Urinary bladder (tissue), 4 donors: ENCODE results near the gene DEPDC7. TPM values are rescaled to one million over a fixed set of nuclear protein-coding genes. Genes with fewer than 3 reads are reported as not detected.
A peak's percentile ranks its signal among the peaks of the same experiment; 100 is the strongest.
"Not testable (repeated sequence)": the region's sequence is repeated elsewhere in the genome, so short reads cannot be mapped to it uniquely, and the experiment has no call there.

Source experiments
- DNase-seq: peaks from one replicate; pipeline ENCODE4 v3.0.0-alpha.2; 2015; ENCODE audit errors: extremely low spot score
- H3K27ac ChIP-seq: one replicate; pipeline ENCODE4 v1.5.1; 2013; ENCODE audit warnings: low read depth, mild to moderate bottlenecking, moderate library complexity
- H3K36me3 ChIP-seq: one replicate; pipeline ENCODE4 v1.6.1; 2013; ENCODE audit warnings: mild to moderate bottlenecking, moderate library complexity; ENCODE audit not compliant: insufficient read depth
- H3K4me1 ChIP-seq: one replicate; pipeline ENCODE4 v1.6.1; 2013; ENCODE audit warnings: mild to moderate bottlenecking, moderate library complexity; ENCODE audit not compliant: insufficient read depth
- H3K4me3 ChIP-seq: one replicate; pipeline ENCODE4 v1.5.1; 2013; ENCODE audit warnings: low read depth, low read length
- WGBS: extraction: QIAGEN DNeasy Blood & Tissue Kit; methylation state at CpG from one replicate; pipeline ENCODE4 v1.1.7; 2013; 5-methylcytosine and 5-hydroxymethylcytosine counted together
- polyA plus RNA-seq: library from polyadenylated mRNA; stranded (reverse); fragments of 200-250 nt; gene quantifications from one replicate; pipeline ENCODE4 v1.2.3, GENCODE V29; 2013
- total RNA-seq: library from RNA; depleted of rRNA; stranded (reverse); fragments of >200 nt; gene quantifications from one replicate; pipeline ENCODE4 v1.2.3, GENCODE V29; 2014
- donor health status: healthy with polysubstance abuse.
- donor health status: healthy.

The DEPDC7 gene
- 10.5 TPM for total RNA-seq
- 1.3 TPM for polyA plus RNA-seq

DNA sequence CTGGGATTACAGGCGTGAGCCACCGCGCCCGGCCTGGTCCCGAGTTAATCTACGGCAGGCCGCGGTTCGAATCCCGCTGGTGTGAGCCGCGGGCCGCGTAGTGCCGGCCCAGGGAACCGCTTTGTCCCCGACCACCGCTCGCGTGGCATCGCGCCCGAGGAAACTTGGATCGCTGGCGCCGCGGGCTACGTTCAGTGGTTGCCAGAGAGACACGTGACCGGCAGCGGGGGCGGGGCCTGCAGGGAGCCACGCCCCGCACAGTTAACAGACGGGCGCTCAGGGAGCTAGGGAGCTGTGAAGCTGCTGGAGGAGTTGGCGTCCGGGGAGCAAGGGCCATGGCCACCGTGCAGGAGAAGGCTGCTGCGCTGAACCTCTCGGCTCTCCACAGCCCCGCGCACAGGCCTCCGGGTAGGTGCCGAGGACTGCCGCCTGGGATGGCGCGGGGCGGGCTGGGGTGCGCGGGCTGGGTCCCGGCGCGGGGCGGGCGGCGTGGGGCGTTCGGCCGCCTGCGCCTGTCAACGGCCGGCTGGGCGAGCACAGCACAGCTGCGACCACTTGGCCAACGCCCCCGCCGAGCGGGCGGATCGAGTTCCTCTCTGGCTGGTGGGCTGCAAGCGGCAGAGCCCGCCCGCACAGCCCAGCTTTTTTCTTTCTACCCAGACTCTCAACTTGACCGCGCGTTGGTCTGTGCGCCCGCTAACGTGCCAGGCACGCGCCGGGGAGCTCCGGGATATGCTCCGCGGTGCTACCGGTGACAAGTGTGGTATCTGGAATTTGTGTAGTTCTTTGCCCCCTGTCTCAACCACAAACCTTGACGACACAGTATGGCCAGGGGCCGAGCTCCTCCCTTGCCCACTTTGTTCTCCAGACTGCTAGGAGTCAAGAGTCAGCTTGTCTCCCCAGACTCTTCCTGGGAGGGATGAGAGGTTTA, at the start of gene DEPDC7:
Gene DEPDC7, plus strand, starts transcription at position 258 of the 931 bp plus-strand sequence. Its CDS starts 78 bp downstream, at position 336.
- Histone ChIP-seq H3K27ac (no peak within 1 kb of the TSS), H3K36me3 (no peaks in the 10 kb centered on the region)

DNA sequence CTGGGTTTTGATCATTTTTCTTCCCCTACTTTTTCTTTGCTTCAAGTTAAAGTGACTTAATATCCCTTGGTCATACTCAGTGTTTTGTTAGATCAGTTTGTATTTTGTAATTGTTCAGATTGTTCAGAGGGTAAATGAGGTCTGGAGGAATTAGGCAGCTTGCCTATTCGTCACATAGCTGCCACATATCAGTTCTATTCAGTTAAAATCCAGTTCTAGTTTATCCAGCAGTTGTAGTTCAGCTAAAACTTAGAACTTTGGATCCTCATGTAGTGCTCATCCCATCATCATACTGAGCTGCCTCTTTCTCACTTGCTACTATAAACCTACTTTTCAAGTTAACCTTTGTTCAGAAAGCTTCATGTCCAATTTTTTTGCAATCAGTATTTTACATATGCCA, 47.1 kb upstream of the DEPDC7 start:
- no peak for DNase-seq
- Histone ChIP-seq H3K4me3 (no peak overlapping the region), H3K27ac (no peak overlapping the region), H3K36me3 (peaks cover 2% of the 10 kb centered on the region), H3K4me1 (no peaks in the 10 kb centered on the region)
- WGBS = 83% methylated on average over 1 of the region's 1 CpG

More for the DNA sequence above, at the start of gene DEPDC7:
- DNase-seq = peak; percentile 59
- 3% methylated on average over 89 of the region's 89 CpGs for WGBS
- H3K4me1 ChIP-seq = no peaks in the 10 kb centered on the region
- H3K4me3 ChIP-seq = peak within 1 kb of the TSS; percentile 82

DNA sequence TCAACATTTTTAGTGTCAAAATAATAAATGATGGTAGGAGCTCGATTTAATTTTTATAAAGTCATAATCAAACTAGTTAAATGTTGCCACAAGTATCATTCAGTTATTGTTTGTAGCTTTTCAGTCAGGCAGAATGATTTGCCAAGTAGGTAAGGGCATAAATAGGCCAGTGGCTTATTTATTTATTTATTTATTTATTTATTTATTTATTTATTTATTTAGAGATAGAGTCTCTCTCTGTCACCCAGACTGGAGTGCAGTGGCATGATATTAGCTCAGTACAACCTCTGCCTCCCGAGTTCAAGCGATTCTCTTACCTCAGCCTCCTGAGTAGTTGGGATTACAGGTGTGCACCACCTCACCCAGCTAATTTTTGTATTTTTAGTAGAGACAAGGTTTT, 43.4 kb upstream of the DEPDC7 start:
- not testable (repeated sequence) for H3K4me3 ChIP-seq, H3K36me3 ChIP-seq, H3K27ac ChIP-seq, H3K4me1 ChIP-seq, DNase-seq
- 95% methylated on average over 3 of the region's 3 CpGs for WGBS

GRCh38 chr11:32972781-32973180, 42.9 kb upstream of the DEPDC7 start:
- Histone ChIP-seq H3K4me1 (no peaks in the 10 kb centered on the region), H3K36me3 (peaks cover 2% of the 10 kb centered on the region), H3K4me3 (no peak overlapping the region), H3K27ac (no peak overlapping the region)
- no peak for DNase-seq
- 66% methylated on average over 3 of the region's 3 CpGs for WGBS

DNA sequence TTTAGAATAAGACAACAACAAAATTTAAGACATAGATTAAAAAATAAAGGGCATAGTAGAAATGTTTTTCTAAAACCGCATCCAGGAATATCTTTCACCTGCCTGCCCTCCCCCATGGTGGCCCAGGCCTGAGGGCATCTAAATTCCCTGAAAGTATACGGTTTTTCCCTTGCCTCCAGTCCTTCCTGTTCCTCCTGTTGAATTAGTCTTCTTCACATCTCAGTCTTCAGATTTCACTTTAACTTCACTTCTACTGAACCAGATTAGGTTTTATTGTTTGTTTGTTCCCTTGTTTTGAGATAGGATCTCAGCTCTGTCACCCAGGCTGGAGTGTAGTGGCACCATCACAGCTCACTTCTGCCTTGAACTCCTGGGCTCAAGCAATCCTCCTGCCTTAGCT, 33.1 kb upstream of the DEPDC7 start:
- no peak overlapping the region for H3K4me3 ChIP-seq
- no peak for DNase-seq
- H3K27ac ChIP-seq = no peak overlapping the region
- H3K4me1 ChIP-seq = no peaks in the 10 kb centered on the region
- 72% methylated on average over 2 of the region's 2 CpGs for WGBS
- no peaks in the 10 kb centered on the region for H3K36me3 ChIP-seq

DNA sequence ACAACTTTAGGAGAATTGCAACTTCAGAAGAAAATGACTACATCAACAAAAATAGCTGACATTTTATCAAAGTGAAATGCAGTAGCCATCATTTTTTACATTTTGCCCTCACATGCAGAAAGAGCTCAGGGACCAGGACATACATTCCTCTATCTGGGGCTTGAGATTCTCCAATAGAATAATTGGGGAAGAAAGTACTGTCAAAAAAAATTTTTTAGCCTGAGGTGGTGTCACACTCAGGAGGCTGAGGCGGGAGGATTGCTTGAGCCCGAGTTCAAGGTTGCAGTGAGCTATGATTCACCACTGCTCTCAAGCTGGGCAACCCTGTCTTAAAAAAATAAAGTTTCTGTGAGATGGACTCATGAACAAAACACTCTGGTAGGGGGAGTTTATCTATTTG, 32.2 kb upstream of the DEPDC7 start:
- no peak for DNase-seq
- whole genome bisulfite sequencing = 96% methylated on average over 2 of the region's 2 CpGs
- Histone ChIP-seq H3K4me1 (no peaks in the 10 kb centered on the region), H3K36me3 (no peaks in the 10 kb centered on the region), H3K4me3 (no peak overlapping the region), H3K27ac (no peak overlapping the region)

DNA sequence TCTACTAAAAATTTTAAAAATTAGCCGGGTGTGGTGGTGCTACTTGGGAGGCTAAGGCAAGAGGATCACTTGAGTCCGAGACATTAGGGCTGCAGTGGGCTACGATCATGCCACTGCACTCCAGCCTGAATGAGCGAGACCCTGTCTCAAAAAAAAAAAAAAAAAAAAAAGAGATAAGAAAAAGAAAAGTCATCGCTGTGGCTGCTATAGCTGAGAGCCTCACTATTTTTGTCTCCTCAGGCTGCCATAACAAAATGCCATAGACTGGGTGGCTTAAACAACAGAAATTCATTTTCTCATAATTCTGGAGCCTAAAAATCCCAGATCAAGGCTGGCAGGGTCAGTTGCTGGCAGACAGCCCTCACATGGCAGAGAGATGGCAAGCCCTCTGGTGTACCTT, 30.1 kb upstream of the DEPDC7 start:
- no peaks in the 10 kb centered on the region for H3K36me3 ChIP-seq
- 96% methylated on average over 5 of the region's 5 CpGs for WGBS
- no peaks in the 10 kb centered on the region for H3K4me1 ChIP-seq
- no peak for DNase-seq
- no peak overlapping the region for H3K27ac ChIP-seq
- H3K4me3 ChIP-seq = no peak overlapping the region

- no peak for DNase-seq
Measured at GRCh38 chr11:32987851-32988250, 27.8 kb upstream of the DEPDC7 start.

DNA sequence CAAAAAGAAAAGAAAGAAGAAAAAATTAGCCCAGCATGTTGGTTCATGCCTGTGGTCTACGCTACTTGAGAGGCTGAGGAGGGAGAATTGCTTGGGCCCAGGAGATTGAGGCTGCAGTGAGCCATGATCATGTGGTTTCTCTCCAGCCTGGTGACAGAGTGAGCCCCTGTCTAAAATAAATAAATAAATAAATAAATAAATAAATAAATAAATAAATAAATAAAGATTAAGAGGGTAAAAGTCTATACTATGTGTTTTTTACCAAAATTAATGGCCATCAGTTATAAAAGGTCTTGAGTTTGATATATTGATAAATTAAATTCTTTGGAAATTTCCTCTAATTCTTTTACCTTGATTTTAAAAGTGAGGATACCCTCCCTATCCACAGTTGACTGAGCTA, 25.2 kb upstream of the DEPDC7 start:
- Histone ChIP-seq H3K4me3 (no peak overlapping the region), H3K27ac (no peak overlapping the region), H3K36me3 (no peaks in the 10 kb centered on the region), H3K4me1 (no peaks in the 10 kb centered on the region)
- DNase-seq = no peak
- WGBS = 40% methylated on average over 1 of the region's 1 CpG

More at GRCh38 chr11:32987851-32988250, 27.8 kb upstream of the DEPDC7 start:
- no peaks in the 10 kb centered on the region for H3K36me3 ChIP-seq
- WGBS = 64% methylated on average over 8 of the region's 8 CpGs
- H3K4me1 ChIP-seq = no peaks in the 10 kb centered on the region
- no peak overlapping the region for H3K27ac ChIP-seq
- H3K4me3 ChIP-seq = no peak overlapping the region

DNA sequence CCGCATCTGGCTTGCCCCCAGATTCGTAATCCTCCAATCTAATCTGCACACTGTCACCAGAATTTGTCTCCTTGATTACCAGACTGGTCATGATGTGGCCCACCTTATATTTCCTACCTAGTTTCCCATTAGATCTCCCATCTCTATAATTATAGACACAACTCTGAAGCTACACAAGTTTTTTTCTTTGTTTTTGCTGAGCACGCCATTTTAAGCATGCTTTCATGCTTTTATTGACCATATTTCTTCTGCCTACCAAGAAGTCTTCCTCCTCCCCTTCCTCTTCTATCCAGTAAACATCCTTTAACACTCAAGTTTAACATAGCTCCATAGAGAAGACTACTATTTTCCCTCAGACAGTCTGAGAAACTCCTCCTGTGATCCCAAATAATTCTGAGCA, 24.3 kb upstream of the DEPDC7 start:
- Histone ChIP-seq H3K36me3 (no peaks in the 10 kb centered on the region), H3K4me3 (no peak overlapping the region), H3K4me1 (no peaks in the 10 kb centered on the region), H3K27ac (peak overlapping the region; percentile 10)
- 83% methylated on average over 3 of the region's 3 CpGs for WGBS
- no peak for DNase-seq

- no peak for DNase-seq
- Histone ChIP-seq H3K4me3 (no peak overlapping the region), H3K4me1 (no peaks in the 10 kb centered on the region)
Measured at GRCh38 chr11:32991898-32992297, 23.8 kb upstream of the DEPDC7 start.

DNA sequence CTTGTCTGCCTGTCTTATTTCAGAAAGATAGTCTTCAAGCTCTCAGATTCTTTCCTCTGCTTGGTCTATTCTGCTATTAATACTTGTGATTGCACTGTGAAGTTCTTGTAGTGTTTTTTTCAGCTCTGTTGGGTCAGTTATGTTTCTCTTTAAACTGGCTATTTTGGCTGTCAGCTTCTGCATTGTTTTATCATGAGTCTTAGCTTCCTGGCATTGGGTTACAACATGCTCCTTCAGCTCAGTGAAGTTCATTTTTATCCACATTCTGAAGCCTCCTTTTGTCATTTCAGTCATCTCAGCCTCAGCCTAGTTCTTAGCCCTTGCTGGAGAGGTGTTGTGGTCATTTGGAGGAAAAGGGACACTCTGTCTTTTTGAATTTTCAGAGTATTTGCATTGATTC, 15.5 kb upstream of the DEPDC7 start:
- H3K36me3 ChIP-seq = no peaks in the 10 kb centered on the region
- no peak for DNase-seq
- H3K4me3 ChIP-seq = no peak overlapping the region
- H3K4me1 ChIP-seq = no peaks in the 10 kb centered on the region
- H3K27ac ChIP-seq = no peak overlapping the region

More at GRCh38 chr11:32991898-32992297, 23.8 kb upstream of the DEPDC7 start:
- H3K36me3 ChIP-seq = no peaks in the 10 kb centered on the region
- no peak overlapping the region for H3K27ac ChIP-seq

DNA sequence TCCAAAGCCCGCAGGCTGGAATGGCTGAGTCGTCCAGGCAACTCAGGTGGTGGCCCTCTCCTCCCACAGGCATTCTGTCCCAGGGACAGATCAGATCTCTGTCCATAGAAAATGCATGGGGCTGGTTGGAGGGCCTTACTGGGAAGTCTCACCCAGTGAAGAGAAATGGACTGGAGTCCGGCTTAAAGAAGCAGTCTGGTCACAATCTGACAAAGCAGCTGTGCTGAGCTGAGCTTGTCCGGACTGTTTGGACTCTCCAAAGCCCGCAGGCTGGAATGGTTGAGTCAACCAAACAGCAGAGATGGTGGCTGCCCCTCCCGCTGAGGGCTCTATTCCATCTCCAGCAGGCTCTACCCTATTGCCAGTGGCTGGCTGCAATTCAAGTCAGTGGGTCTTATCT, 14.4 kb upstream of the DEPDC7 start:
- DNase-seq = no peak
- WGBS = 83% methylated on average over 6 of the region's 6 CpGs
- no peaks in the 10 kb centered on the region for H3K36me3 ChIP-seq
- H3K4me1 ChIP-seq = no peaks in the 10 kb centered on the region
- H3K27ac ChIP-seq = no peak overlapping the region
- no peak overlapping the region for H3K4me3 ChIP-seq

GRCh38 chr11:33001751-33002542, 13.7 kb upstream of the DEPDC7 start:
- 86% methylated on average over 8 of the region's 8 CpGs for WGBS
- Histone ChIP-seq H3K36me3 (no peaks in the 10 kb centered on the region), H3K4me1 (no peaks in the 10 kb centered on the region), H3K4me3 (no peak overlapping the region), H3K27ac (no peak overlapping the region)
- no peak for DNase-seq
